Measurements from ENCODE around the gene ATP2A3. TPM values are rescaled to one million over a fixed set of nuclear protein-coding genes. Genes with fewer than 3 reads are reported as not detected.

ATP2A3 gene
- total and polyA plus RNA-seq, 4 donors = 16.6 to 64.6 (median 25.5) TPM

- no peak for DNase-seq
- no peak for TF ChIP-seq CTCF (IDR thresholded peaks at IDR 0.05; ENCODE audit: control extremely low read depth, extremely low read depth)
- ATAC-seq (ENCODE audit: insufficient read depth, low FRiP score) = no peak
- H3K9me3 ChIP-seq (ENCODE audit: control insufficient read depth in 4 of 4, insufficient read depth in 3 of 4, low read length in 3 of 4) = no peaks in the 10 kb centered on the region
- peaks cover 0 to 1% (median 0%) of the 10 kb centered on the region in 4 donors for H3K36me3 ChIP-seq (ENCODE audit: control insufficient read depth in 4 of 4, insufficient read depth in 4 of 4, low read length in 4 of 4)
- no peak overlapping the region for H3K9ac ChIP-seq (ENCODE audit: insufficient read depth in 1 of 2, low read length in 2 of 2)
- peaks cover 0 to 38% (median 15%) of the 10 kb centered on the region in 5 donors for H3K4me1 ChIP-seq (ENCODE audit: control insufficient read depth in 5 of 5, insufficient read depth in 5 of 5, low read length in 5 of 5)
- WGBS, 2 donors = 81 to 89% methylated on average over 16 of the region's 16 CpGs
- no peaks in the 10 kb centered on the region for H3K27me3 ChIP-seq (ENCODE audit: control insufficient read depth in 3 of 3, insufficient read depth in 3 of 3, low read length in 2 of 3)
- no peak overlapping the region for H3K4me3 ChIP-seq
- H3K27ac ChIP-seq (ENCODE audit: low read depth in 1 of 2, low read length in 1 of 2) = no peak overlapping the region
These were observed 43.2 kb downstream of the ATP2A3 start for GRCh38 chr17:3921006-3921405.

- no peak overlapping the region for H3K9ac ChIP-seq (ENCODE audit: insufficient read depth in 1 of 2, low read length in 2 of 2)
- no peak overlapping the region for H3K27ac ChIP-seq (ENCODE audit: low read depth in 1 of 2, low read length in 1 of 2)
- peaks cover 0 to 29% (median 17%) of the 10 kb centered on the region in 5 donors for H3K4me1 ChIP-seq (ENCODE audit: control insufficient read depth in 5 of 5, insufficient read depth in 5 of 5, low read length in 5 of 5)
- H3K9me3 ChIP-seq (ENCODE audit: control insufficient read depth in 4 of 4, insufficient read depth in 3 of 4, low read length in 3 of 4) = no peaks in the 10 kb centered on the region
- no peak for TF ChIP-seq CTCF (IDR thresholded peaks at IDR 0.05; ENCODE audit: control extremely low read depth, extremely low read depth)
- WGBS, 2 donors = 85 to 92% methylated on average over 22 of the region's 22 CpGs
- H3K36me3 ChIP-seq (ENCODE audit: control insufficient read depth in 4 of 4, insufficient read depth in 4 of 4, low read length in 4 of 4) = no peaks in the 10 kb centered on the region
- H3K4me3 ChIP-seq = no peak overlapping the region
- no peak for DNase-seq
- no peak for ATAC-seq (ENCODE audit: insufficient read depth, low FRiP score)
- H3K27me3 ChIP-seq (ENCODE audit: control insufficient read depth in 3 of 3, insufficient read depth in 3 of 3, low read length in 2 of 3) = no peaks in the 10 kb centered on the region
These were observed 45.1 kb downstream of the ATP2A3 start for GRCh38 chr17:3919123-3919624.

DNA sequence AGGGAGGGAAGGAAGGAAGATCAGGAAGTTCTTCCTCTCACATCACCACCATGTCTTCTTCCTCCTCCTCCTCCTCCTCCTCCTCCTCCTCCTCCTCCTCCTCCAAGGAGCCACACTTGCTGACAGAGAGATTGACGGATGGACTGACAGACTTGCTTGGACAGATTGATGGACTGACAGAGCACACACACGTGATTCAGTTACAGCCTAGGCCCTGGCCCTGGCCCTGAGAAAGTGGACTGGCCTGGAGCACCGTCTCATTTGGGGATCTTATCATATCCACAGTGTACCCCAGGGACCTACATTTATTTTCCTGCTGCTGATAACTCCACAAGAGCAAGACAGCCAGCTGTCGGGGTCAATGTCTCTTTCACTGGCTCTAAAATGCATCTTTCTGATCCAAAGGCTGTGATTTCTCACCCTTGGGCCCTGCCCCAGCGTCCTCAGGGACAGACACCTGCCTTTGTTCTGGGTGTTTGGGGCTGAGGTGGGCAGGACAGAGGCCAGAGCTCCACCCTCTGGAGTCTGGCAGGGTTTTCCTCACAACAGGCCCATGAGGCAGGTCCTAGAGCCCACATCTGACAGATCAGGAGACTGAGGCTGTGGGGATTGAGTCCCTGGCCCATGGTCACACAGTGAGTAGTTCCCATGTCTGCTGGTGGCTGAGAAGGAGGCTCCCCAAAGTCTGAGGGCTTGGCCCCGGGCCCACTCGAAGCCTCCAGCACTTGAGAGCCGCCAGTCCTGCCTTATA lies 45.7 kb downstream of the ATP2A3 start:
- Histone ChIP-seq H3K9me3 (ENCODE audit: control insufficient read depth in 4 of 4, insufficient read depth in 3 of 4, low read length in 3 of 4) (no peaks in the 10 kb centered on the region), H3K9ac (ENCODE audit: insufficient read depth in 1 of 2, low read length in 2 of 2) (no peak overlapping the region), H3K4me3 (no peak overlapping the region), H3K27ac (ENCODE audit: low read depth in 1 of 2, low read length in 1 of 2) (peak overlapping the region in 1 of 2 donors; percentile 52), H3K4me1 (ENCODE audit: control insufficient read depth in 5 of 5, insufficient read depth in 5 of 5, low read length in 5 of 5) (peaks cover 0 to 26% (median 17%) of the 10 kb centered on the region in 5 donors), H3K36me3 (ENCODE audit: control insufficient read depth in 4 of 4, insufficient read depth in 4 of 4, low read length in 4 of 4) (no peaks in the 10 kb centered on the region), H3K27me3 (ENCODE audit: control insufficient read depth in 3 of 3, insufficient read depth in 3 of 3, low read length in 2 of 3) (no peaks in the 10 kb centered on the region)
- WGBS, 2 donors = 67 to 84% methylated on average over 8 of the region's 8 CpGs
- ATAC-seq (ENCODE audit: insufficient read depth, low FRiP score) = no peak
- TF ChIP-seq CTCF (IDR thresholded peaks at IDR 0.05; ENCODE audit: control extremely low read depth, extremely low read depth) = no peak
- no peak for DNase-seq

All from lung (tissue), 12 donors.